ENCODE results near the gene POGLUT3.
A peak's percentile ranks its signal among the peaks of the same experiment; 100 is the strongest.

Gene POGLUT3

GRCh38 chr11:108500169-108500568, 2.0 kb upstream of the POGLUT3 start:
- no peak for DNase-seq

GRCh38 chr11:108498816-108499408, 728 bp upstream of the POGLUT3 start:
- no peak for DNase-seq

GRCh38 chr11:108497317-108498045, 703 bp downstream of the POGLUT3 start:
- peak; percentile 21 for DNase-seq

GRCh38 chr11:108496643-108497256, 1.4 kb downstream of the POGLUT3 start:
- no peak for DNase-seq

GRCh38 chr11:108495326-108495725, 2.9 kb downstream of the POGLUT3 start:
- no peak for DNase-seq

GRCh38 chr11:108494182-108494581, 4.0 kb downstream of the POGLUT3 start:
- no peak for DNase-seq

GRCh38 chr11:108491936-108492335, 6.2 kb downstream of the POGLUT3 start:
- no peak for DNase-seq

- no peak for DNase-seq
Observed at GRCh38 chr11:108486828-108487227, 11.4 kb downstream of the POGLUT3 start.

GRCh38 chr11:108486331-108486730, 11.9 kb downstream of the POGLUT3 start:
- no peak for DNase-seq

- no peak for DNase-seq
Observed at GRCh38 chr11:108483163-108483562, 15.0 kb downstream of the POGLUT3 start.

GRCh38 chr11:108474664-108475463, 23.3 kb downstream of the POGLUT3 start:
- no peak for DNase-seq

- DNase-seq: no peak
Observed at GRCh38 chr11:108472681-108473080, 25.5 kb downstream of the POGLUT3 start.

GRCh38 chr11:108468478-108468864, 29.7 kb downstream of the POGLUT3 start:
- DNase-seq: no peak

- DNase-seq: peak; percentile 93
Observed at GRCh38 chr11:108467091-108467823, 30.9 kb downstream of the POGLUT3 start, which contains the start of gene C11orf65. Gene C11orf65, minus strand, starts transcription at chr11:108467529. Its CDS starts 5,970 bp downstream, at chr11:108461559.

- DNase-seq: no peak
Observed at GRCh38 chr11:108466405-108466804, 31.8 kb downstream of the POGLUT3 start.

- DNase-seq: no peak
Observed at GRCh38 chr11:108453207-108453835, 44.9 kb downstream of the POGLUT3 start.
